IMR-90 (cell line): ENCODE measurements around the gene CD14. TPM values are rescaled to one million over a fixed set of nuclear protein-coding genes. Genes with fewer than 3 reads are reported as not detected.

Experiments used
- ATAC-seq: fragments of 200-7000 bp; cut with Tn5 transposase; 2 replicates; pipeline ENCODE4 v1.9.1; 2020; ENCODE audit warnings: low read depth, mild to moderate bottlenecking, moderate library complexity
- BruUV-seq: library from RNA; stranded (reverse); fragments of 400-500 nt; replicated peaks from 2 replicates; lab custom pipeline; 2021; lab: Mats Ljungman, UMichigan
- CTCF ChIA-PET: fragments of 300-600 bp; formaldehyde crosslinking; extraction: SDS; loops from one replicate; lab custom pipeline; 2021; ENCODE audit warnings: antibody characterized with exemption; lab: Yijun Ruan, JAX
- POLR2A ChIA-PET: fragments of 300-600 bp; sonication (Branson Sonifier 250); formaldehyde crosslinking; loops from one replicate; lab custom pipeline; 2022; ENCODE audit warnings: antibody characterized with exemption; ENCODE audit not compliant: unreplicated experiment; lab: Charles Lee
- DNase-seq: peaks from one replicate; pipeline ENCODE4 v3.0.0; 2013
- H2AFZ ChIP-seq: replicated peaks from 2 replicates; pipeline ENCODE3; 2013; ENCODE audit warnings: low read length, mild to moderate bottlenecking; ENCODE audit not compliant: poor library complexity
- H2AK5ac ChIP-seq: 2 replicates; pipeline ENCODE4 v1.6.1; 2013; ENCODE audit warnings: low read depth, low read length, inconsistent platforms
- H2AK9ac ChIP-seq: replicated peaks from 2 replicates; pipeline ENCODE3; 2013; ENCODE audit warnings: mild to moderate bottlenecking, low read depth, low read length, moderate library complexity; ENCODE audit not compliant: poor library complexity
- H2BK120ac ChIP-seq: 2 replicates; pipeline ENCODE4 v1.6.1; 2013; ENCODE audit warnings: low read depth, low read length, inconsistent platforms
- H2BK15ac ChIP-seq: 3 replicates; pipeline ENCODE4 v1.6.1; 2013; ENCODE audit warnings: low read depth, low read length, inconsistent platforms
- H2BK20ac ChIP-seq: 2 replicates; pipeline ENCODE4 v1.6.1; 2013; ENCODE audit warnings: low read depth, mild to moderate bottlenecking, inconsistent platforms, low read length, moderate library complexity
- H2BK5ac ChIP-seq: 2 replicates; pipeline ENCODE4 v1.6.1; 2013; ENCODE audit warnings: mild to moderate bottlenecking, low read depth, low read length, inconsistent platforms; ENCODE audit not compliant: poor library complexity, severe bottlenecking
- H3K14ac ChIP-seq: replicated peaks from 2 replicates; pipeline ENCODE4 v1.6.1; 2013; ENCODE audit warnings: low read depth, low read length, inconsistent platforms
- H3K18ac ChIP-seq: 2 replicates; pipeline ENCODE4 v1.6.1; 2013; ENCODE audit warnings: low read depth, low read length, control low read depth
- H3K23ac ChIP-seq: 2 replicates; pipeline ENCODE4 v1.6.1; 2013; ENCODE audit warnings: low read depth, low read length, inconsistent platforms
- H3K27ac ChIP-seq: 2 replicates; pipeline ENCODE4 v1.5.1; 2013; ENCODE audit warnings: mild to moderate bottlenecking, control low read depth, low read length; ENCODE audit not compliant: insufficient read depth
- H3K27me3 ChIP-seq: 2 replicates; pipeline ENCODE4 v1.6.1; 2013; ENCODE audit warnings: low read length; ENCODE audit not compliant: control insufficient read depth, insufficient read depth
- H3K36me3 ChIP-seq: 2 replicates; pipeline ENCODE4 v1.6.1; 2013; ENCODE audit warnings: low read length, mixed read lengths; ENCODE audit not compliant: control insufficient read depth, insufficient read depth
- H3K4ac ChIP-seq: 2 replicates; pipeline ENCODE4 v1.6.1; 2013; ENCODE audit warnings: low read depth, low read length, inconsistent platforms
- H3K4me1 ChIP-seq: 2 replicates; pipeline ENCODE4 v1.6.1; 2013; ENCODE audit warnings: low read length, mixed read lengths; ENCODE audit not compliant: control insufficient read depth, insufficient read depth
- H3K4me2 ChIP-seq: 2 replicates; pipeline ENCODE4 v1.6.1; 2013; ENCODE audit warnings: low read depth, mild to moderate bottlenecking, control low read depth, low read length, moderate library complexity
- H3K4me3 ChIP-seq: 2 replicates; pipeline ENCODE4 v1.5.1; 2013; ENCODE audit warnings: low read depth, mild to moderate bottlenecking, control low read depth, low read length, moderate library complexity; ENCODE audit not compliant: insufficient read depth
- H3K56ac ChIP-seq: 2 replicates; pipeline ENCODE4 v1.6.1; 2013; ENCODE audit warnings: low read length, inconsistent platforms; ENCODE audit not compliant: insufficient read depth; ENCODE audit errors: extremely low read depth
- H3K79me1 ChIP-seq, 2 experiments: 2 replicates each; pipeline ENCODE4 v1.6.1; 2013; ENCODE audit warnings: low read length in 2 of 2, inconsistent platforms in 1 of 2, low read depth in 1 of 2
- H3K9ac ChIP-seq: 2 replicates; pipeline ENCODE4 v1.6.1; 2013; ENCODE audit warnings: low read depth, low read length, control low read depth
- H3K9me1 ChIP-seq: 2 replicates; pipeline ENCODE4 v1.6.1; 2013; ENCODE audit warnings: low read length, inconsistent platforms; ENCODE audit not compliant: insufficient read depth
- H3K9me3 ChIP-seq: 2 replicates; pipeline ENCODE4 v1.6.1; 2013; ENCODE audit warnings: low read length; ENCODE audit not compliant: control insufficient read depth, insufficient read depth
- H4K20me1 ChIP-seq: 2 replicates; pipeline ENCODE4 v1.6.1; 2013; ENCODE audit warnings: low read length, inconsistent platforms; ENCODE audit not compliant: insufficient read depth
- H4K5ac ChIP-seq: 2 replicates; pipeline ENCODE4 v1.6.1; 2013; ENCODE audit warnings: mild to moderate bottlenecking, low read depth, low read length, control low read depth
- H4K8ac ChIP-seq, 2 experiments: 2 replicates each; pipeline ENCODE4 v1.6.1; 2013; ENCODE audit warnings: low read depth in 2 of 2, low read length in 2 of 2, control low read depth in 1 of 2, inconsistent platforms in 1 of 2
- H4K91ac ChIP-seq: 2 replicates; pipeline ENCODE4 v1.6.1; 2013; ENCODE audit warnings: low read depth, low read length, inconsistent platforms; ENCODE audit not compliant: insufficient read depth
- CHD1 ChIP-seq: IDR thresholded peaks from 2 replicates; pipeline ENCODE4 v1.6.1; 2012; ENCODE audit warnings: low read depth, low read length, improper control_type of control experiment
- MXI1 ChIP-seq: IDR thresholded peaks from 2 replicates; pipeline ENCODE4 v1.6.1; 2012; ENCODE audit warnings: low read depth, mild to moderate bottlenecking, low read length, moderate library complexity, borderline replicate concordance
- NFE2L2 ChIP-seq: fragments of 150-350 bp; IDR thresholded peaks from 2 replicates; pipeline ENCODE4 v1.6.1; 2016; ENCODE audit warnings: low read depth, mild to moderate bottlenecking, low read length
- RAD21 ChIP-seq: IDR thresholded peaks from 2 replicates; pipeline ENCODE4 v1.6.1; 2012; ENCODE audit warnings: low read length, improper control_type of control experiment
- RCOR1 ChIP-seq: IDR thresholded peaks from 2 replicates; pipeline ENCODE4 v1.6.1; 2012; ENCODE audit warnings: mild to moderate bottlenecking, low read length, improper control_type of control experiment; ENCODE audit not compliant: insufficient replicate concordance
- WGBS, 2 experiments: methylation state at CpG; one replicate each; pipeline versions ENCODE4 v1.1.5 to v1.1.7; 2013; ENCODE audit warnings: missing lambda C conversion rate in 2 of 2; ENCODE audit not compliant: insufficient read length in 1 of 2; ENCODE audit errors: extremely low coverage in 2 of 2; 5-methylcytosine and 5-hydroxymethylcytosine counted together
- dilution Hi-C: fragments of 300-500 bp; cut with HindIII; formaldehyde crosslinking; loops from one replicate; pipeline ENCODE4 v1.14.3; 2018; ENCODE audit warnings: low sequenced_read_pairs; ENCODE audit not compliant: unreplicated experiment
- in situ Hi-C: fragments of 300-500 bp; cut with MboI; formaldehyde crosslinking; loops from 3 replicates; pipeline ENCODE4 v1.14.3; 2019; ENCODE audit warnings: low sequenced_read_pairs, inconsistent platforms, mixed read lengths
- intact Hi-C: fragments of 100-400 bp; cut with micrococcal nuclease; formaldehyde crosslinking; loops from 2 replicates; pipeline ENCODE4 v1.10.0; 2022
- polyA plus RNA-seq, 3 experiments: library from polyadenylated mRNA; depleted of rRNA; stranded (reverse); fragments of >200 nt; gene quantifications; 2 replicates each; pipeline ENCODE4 v1.2.3, GENCODE V29; 2012; ENCODE audit warnings: low replicate concordance in 1 of 3
- total RNA-seq: library from RNA; depleted of rRNA; stranded (reverse); fragments of >200 nt; gene quantifications from 2 replicates; pipeline ENCODE4 v1.2.3, GENCODE V29; 2012

Gene CD14
- total and polyA plus RNA-seq, 2 of the 4 experiments (the other 2 are of a cell fraction), result 0.17 to 0.18 TPM

GRCh38 chr5:140673187-140673976 is 40.4 kb upstream of the CD14 start, which contains the start of gene DND1:
Gene DND1 (minus strand): TSS chr5:140673576. CDS start chr5:140673542, 34 bp downstream.
- CTCF ChIA-PET, result no interaction called here
- no peaks in the 10 kb centered on the region; the same call in 1 of the 2 replicates for H3K4me1 ChIP-seq
- no peak within 1 kb of the TSS for H3K9ac ChIP-seq
- peaks cover 66% of the 10 kb centered on the region for H3K36me3 ChIP-seq
- H3K23ac ChIP-seq, result no peak within 1 kb of the TSS
- H3K4me2 ChIP-seq, result no peak within 1 kb of the TSS
- H2BK15ac ChIP-seq, result no peak within 1 kb of the TSS
- DNase-seq (no peak), ATAC-seq (no peak)
- no peak within 1 kb of the TSS for H4K8ac ChIP-seq
- H2AK9ac ChIP-seq, result peak within 1 kb of the TSS; percentile 42
- no peak within 1 kb of the TSS for H3K4ac ChIP-seq
- no peak within 1 kb of the TSS for H3K4me3 ChIP-seq
- dilution Hi-C loops (no loop called here), intact Hi-C loops (no loop called here), in situ Hi-C loops (no loop called here)
- H2AFZ ChIP-seq, result no peak within 1 kb of the TSS
- H3K27me3 ChIP-seq, result no peaks in the 10 kb centered on the region
- H2BK20ac ChIP-seq, result no peak within 1 kb of the TSS
- WGBS, 2 experiments, result 80% methylated on average over 9 of the region's 45 CpGs; no CpG with 5 or more reads in 1 of the 2 experiments
- H3K9me3 ChIP-seq, result no peaks in the 10 kb centered on the region
- no peak within 1 kb of the TSS for H3K18ac ChIP-seq
- no peak within 1 kb of the TSS; the same call in 1 of the 2 replicates for H4K5ac ChIP-seq
- POLR2A ChIA-PET, result no interaction called here
- H3K27ac ChIP-seq, result no peak within 1 kb of the TSS
- no TSS peak for BruUV-seq
- H2BK5ac ChIP-seq, result no peak within 1 kb of the TSS
- TF ChIP-seq RAD21, result no peak
- no peak for TF ChIP-seq NFE2L2
- no peak for TF ChIP-seq CHD1
- no peak for TF ChIP-seq RCOR1
- TF ChIP-seq MXI1, result no peak
- H2BK120ac ChIP-seq, result no peak within 1 kb of the TSS
- H3K9me1 ChIP-seq, result peaks cover 9% of the 10 kb centered on the region; the same call in 1 of the 2 replicates
- H3K56ac ChIP-seq, result no peak within 1 kb of the TSS
- no peak within 1 kb of the TSS for H4K91ac ChIP-seq
- peaks cover 5% of the 10 kb centered on the region; the same call in 1 of the 2 replicates for H4K20me1 ChIP-seq
- H2AK5ac ChIP-seq, result no peak within 1 kb of the TSS
- H3K79me1 ChIP-seq, result peaks cover 0 to 23% of the 10 kb centered on the region in 2 experiments; a peak in 3 of 4 replicates
- no peak within 1 kb of the TSS for H3K14ac ChIP-seq
